HuH-7 (cell line): ENCODE data around the gene OSBPL10.

ENCODE experiments used
- DNase-seq: peaks from one replicate; pipeline ENCODE4 v3.0.0; 2011; ENCODE audit warnings: low spot score

OSBPL10 gene

GRCh38 chr3:31772758-31773473 is 208.1 kb downstream of the OSBPL10 start:
- no peak for DNase-seq

GRCh38 chr3:31772272-31772671 is 208.8 kb downstream of the OSBPL10 start:
- no peak for DNase-seq

GRCh38 chr3:31770822-31771326 is 210.2 kb downstream of the OSBPL10 start:
- DNase-seq = no peak

- DNase-seq = peak; percentile 39
Measured at GRCh38 chr3:31768479-31769125, 212.5 kb downstream of the OSBPL10 start.

- DNase-seq = no peak
Measured at GRCh38 chr3:31767920-31768319, 213.1 kb downstream of the OSBPL10 start.

GRCh38 chr3:31766669-31767068 is 214.4 kb downstream of the OSBPL10 start:
- no peak for DNase-seq

GRCh38 chr3:31765871-31766270 is 215.2 kb downstream of the OSBPL10 start:
- DNase-seq = no peak

- no peak for DNase-seq
Measured at GRCh38 chr3:31763731-31764130, 217.3 kb downstream of the OSBPL10 start.

- DNase-seq = no peak
Measured at GRCh38 chr3:31762888-31763351, 218.1 kb downstream of the OSBPL10 start.

GRCh38 chr3:31762097-31762764 is 218.8 kb downstream of the OSBPL10 start:
- no peak for DNase-seq

- no peak for DNase-seq
Measured at GRCh38 chr3:31760654-31761053, 220.4 kb downstream of the OSBPL10 start.

- DNase-seq = no peak
Measured at GRCh38 chr3:31758322-31758965, 222.6 kb downstream of the OSBPL10 start.

- DNase-seq = no peak
Measured at GRCh38 chr3:31755926-31756658, 225.0 kb downstream of the OSBPL10 start.

GRCh38 chr3:31754575-31755278 is 226.3 kb downstream of the OSBPL10 start:
- no peak for DNase-seq

GRCh38 chr3:31753050-31753425 is 228.0 kb downstream of the OSBPL10 start:
- no peak for DNase-seq

GRCh38 chr3:31752305-31753049 is 228.6 kb downstream of the OSBPL10 start:
- DNase-seq = no peak

- no peak for DNase-seq
Measured at GRCh38 chr3:31750341-31750740, 230.7 kb downstream of the OSBPL10 start.

- no peak for DNase-seq
Measured at GRCh38 chr3:31748933-31749295, 232.1 kb downstream of the OSBPL10 start.

- no peak for DNase-seq
Measured at GRCh38 chr3:31748281-31748932, 232.7 kb downstream of the OSBPL10 start.

GRCh38 chr3:31747785-31748184 is 233.3 kb downstream of the OSBPL10 start:
- DNase-seq = no peak
